HCT116 (cell line): Measurements from ENCODE around the gene ZNF576. TPM values are rescaled to one million over a fixed set of nuclear protein-coding genes. Genes with fewer than 3 reads are reported as not detected.

Source experiments
- ATAC-seq: fragments of 200-7000 bp; cut with Tn5 transposase; 2 replicates; pipeline ENCODE4 v1.9.1; 2020; ENCODE audit warnings: mild to moderate bottlenecking, moderate library complexity
- BruUV-seq: library from RNA; stranded (reverse); fragments of 400-500 nt; replicated peaks from 2 replicates; lab custom pipeline; 2021; lab: Mats Ljungman, UMichigan
- CTCF ChIA-PET: fragments of 300-600 bp; sonication (Branson Sonifier 250); formaldehyde crosslinking; loops from one replicate; lab custom pipeline; 2021; ENCODE audit warnings: antibody characterized with exemption; lab: Charles Lee
- POLR2A ChIA-PET: fragments of 300-600, 350-600 bp; sonication (Branson Sonifier 250); formaldehyde crosslinking; loops from one replicate; lab custom pipeline; 2021; ENCODE audit warnings: antibody characterized with exemption; lab: Charles Lee
- RAD21 ChIA-PET, 2 experiments: fragments of 300-600 bp; sonication (Branson Sonifier 250); formaldehyde crosslinking; loops; one replicate each; lab custom pipeline; 2023; ENCODE audit warnings: low total read pairs in 2 of 2; ENCODE audit not compliant: uncharacterized antibody in 2 of 2, unreplicated experiment in 2 of 2, low non-redundant PET in 1 of 2; lab: Charles Lee
- DNase-seq: peaks from one replicate; pipeline ENCODE4 v3.0.0-alpha.2; 2010; ENCODE audit warnings: low read depth, low spot score
- H2AFZ ChIP-seq: fragments of 200-600 bp; shearing (Covaris generic), sonication (generic); 2 replicates; pipeline ENCODE4 v1.6.1; 2017; ENCODE audit warnings: low read depth, mixed run types, mixed read lengths, antibody characterized with exemption, low read length; ENCODE audit not compliant: poor library complexity, severe bottlenecking
- H3K27ac ChIP-seq: 2 replicates; pipeline ENCODE4 v1.5.1; 2012; ENCODE audit warnings: low read depth, low read length
- H3K27me3 ChIP-seq: fragments of 200-600 bp; sonication (generic); 2 replicates; pipeline ENCODE4 v1.6.1; 2016; ENCODE audit warnings: mixed run types, low read length, mixed read lengths; ENCODE audit not compliant: insufficient read depth
- H3K36me3 ChIP-seq, 2 experiments: fragments of 200-500 bp in 1 of 2; fragments of 200-600 bp in 1 of 2; sonication (Bioruptor generic) in 1 of 2; sonication (generic) in 1 of 2; 2 replicates each; pipeline versions ENCODE4 v1.5.1 to v1.6.1; 2014 to 2016; ENCODE audit warnings: low read length in 2 of 2, inconsistent platforms in 1 of 2, mixed read lengths in 1 of 2, mixed run types in 1 of 2; ENCODE audit not compliant: insufficient read depth in 2 of 2, control insufficient read depth in 1 of 2
- H3K4me1 ChIP-seq, 2 experiments: fragments of 200-600 bp in 1 of 2; sonication (generic) in 1 of 2; 2 replicates each; pipeline versions ENCODE4 v1.5.1 to v1.6.1; 2012 to 2017; ENCODE audit warnings: low read length in 2 of 2, inconsistent platforms in 1 of 2, mild to moderate bottlenecking in 1 of 2, mixed read lengths in 1 of 2, mixed run types in 1 of 2, moderate library complexity in 1 of 2; ENCODE audit not compliant: insufficient read depth in 2 of 2, control insufficient read depth in 1 of 2
- H3K4me2 ChIP-seq: fragments of 200-600 bp; sonication (generic); 2 replicates; pipeline ENCODE4 v1.6.1; 2017; ENCODE audit warnings: mixed run types, low read length, mixed read lengths
- H3K4me3 ChIP-seq, 2 experiments: fragments of 200-600 bp in 1 of 2; sonication (generic) in 1 of 2; replicated peaks in 1 of 2; 2 replicates each; pipeline ENCODE4 v1.5.1; 2011 to 2016; ENCODE audit warnings: low read length in 2 of 2, control low read depth in 1 of 2, low read depth in 1 of 2, mild to moderate bottlenecking in 1 of 2, mixed read lengths in 1 of 2, mixed run types in 1 of 2
- H3K79me2 ChIP-seq: fragments of 200-600 bp; sonication (generic); 2 replicates; pipeline ENCODE4 v1.6.1; 2017; ENCODE audit warnings: mild to moderate bottlenecking, mixed run types, low read length, moderate library complexity, mixed read lengths; ENCODE audit not compliant: insufficient read depth
- H3K9ac ChIP-seq: fragments of 200-600 bp; sonication (generic); 2 replicates; pipeline ENCODE4 v1.6.1; 2016; ENCODE audit warnings: low read length, mixed read lengths
- H3K9me2 ChIP-seq: fragments of 200-600 bp; sonication (generic), shearing (Covaris generic); 2 replicates; pipeline ENCODE4 v1.6.1; 2017; ENCODE audit warnings: mixed run types, mild to moderate bottlenecking, moderate library complexity; ENCODE audit not compliant: insufficient read depth
- H3K9me3 ChIP-seq, 2 experiments: fragments of 200-500 bp in 1 of 2; fragments of 200-600 bp in 1 of 2; sonication (Bioruptor generic) in 1 of 2; sonication (generic) in 1 of 2; 2 replicates each; pipeline ENCODE4 v1.6.1; 2014 to 2017; ENCODE audit warnings: low read length in 2 of 2, mixed read lengths in 2 of 2, inconsistent platforms in 1 of 2, low read depth in 1 of 2, mild to moderate bottlenecking in 1 of 2, mixed run types in 1 of 2, moderate library complexity in 1 of 2; ENCODE audit not compliant: control insufficient read depth in 1 of 2, insufficient read depth in 1 of 2
- H4K20me1 ChIP-seq: fragments of 200-600 bp; sonication (generic), shearing (Covaris generic); 2 replicates; pipeline ENCODE4 v1.6.1; 2017; ENCODE audit warnings: mixed run types, mild to moderate bottlenecking, moderate library complexity; ENCODE audit not compliant: insufficient read depth
- CEBPB ChIP-seq: IDR thresholded peaks from 2 replicates; pipeline ENCODE4 v1.6.1; 2012; ENCODE audit warnings: low read depth
- EZH2phosphoT487 ChIP-seq: fragments of 200-600 bp; IDR thresholded peaks from 2 replicates; pipeline ENCODE4 v1.6.1; 2018; ENCODE audit warnings: antibody characterized with exemption, borderline replicate concordance
- REST ChIP-seq: IDR thresholded peaks from 2 replicates; pipeline ENCODE4 v1.6.1; 2012; ENCODE audit warnings: low read depth
- SIN3A ChIP-seq: IDR thresholded peaks from 2 replicates; pipeline ENCODE4 v1.6.1; 2012; ENCODE audit warnings: low read depth
- SRF ChIP-seq: IDR thresholded peaks from 2 replicates; pipeline ENCODE4 v1.6.1; 2012; ENCODE audit warnings: low read depth
- TCF7L2 ChIP-seq: IDR thresholded peaks from 2 replicates; pipeline ENCODE4 v1.7.0; 2011; ENCODE audit warnings: borderline replicate concordance, inconsistent platforms; ENCODE audit not compliant: insufficient read depth, insufficient read length; ENCODE audit errors: extremely low read depth
- YY1 ChIP-seq: IDR thresholded peaks from 2 replicates; pipeline ENCODE4 v1.6.1; 2011; ENCODE audit warnings: low read length, low read depth, moderate library complexity, mild to moderate bottlenecking; ENCODE audit not compliant: insufficient replicate concordance; ENCODE audit errors: extremely low read depth
- ZFX ChIP-seq: fragments of 450-650 bp; IDR thresholded peaks from 2 replicates; pipeline ENCODE4 v1.6.1; 2017
- intact Hi-C: fragments of 100-400 bp; cut with micrococcal nuclease; formaldehyde crosslinking; loops from 2 replicates; pipeline ENCODE4 v1.10.0; 2022
- total RNA-seq: library from RNA; stranded (reverse); gene quantifications from one replicate; pipeline ENCODE4 v1.2.1, GENCODE V29; 2021; ENCODE audit not compliant: unreplicated experiment
- TF ChIP-seq, protein P1 (sequence below): IDR thresholded peaks from 2 replicates; pipeline ENCODE4 v1.6.1; 2011; ENCODE audit warnings: mild to moderate bottlenecking, low read length, moderate library complexity; ENCODE audit not compliant: insufficient replicate concordance; ENCODE audit errors: extremely low read depth
- TF ChIP-seq, protein P2 (sequence below), 3 experiments: fragments of 200-600 bp in 1 of 3; sonication (generic) in 1 of 3; IDR thresholded peaks in 2 of 3; conservative IDR thresholded peaks in 1 of 3; 2 replicates each; pipeline ENCODE4 v1.5.1; 2012 to 2017; ENCODE audit warnings: low read depth in 2 of 3, low read length in 2 of 3, antibody characterized with exemption in 1 of 3, borderline replicate concordance in 1 of 3, control low read depth in 1 of 3, mild to moderate bottlenecking in 1 of 3, mixed read lengths in 1 of 3, mixed run types in 1 of 3, moderate library complexity in 1 of 3; ENCODE audit not compliant: insufficient read depth in 1 of 3

The ZNF576 gene
- total RNA-seq, 1 experiment from 2014 or later: 11.2 TPM

DNA sequence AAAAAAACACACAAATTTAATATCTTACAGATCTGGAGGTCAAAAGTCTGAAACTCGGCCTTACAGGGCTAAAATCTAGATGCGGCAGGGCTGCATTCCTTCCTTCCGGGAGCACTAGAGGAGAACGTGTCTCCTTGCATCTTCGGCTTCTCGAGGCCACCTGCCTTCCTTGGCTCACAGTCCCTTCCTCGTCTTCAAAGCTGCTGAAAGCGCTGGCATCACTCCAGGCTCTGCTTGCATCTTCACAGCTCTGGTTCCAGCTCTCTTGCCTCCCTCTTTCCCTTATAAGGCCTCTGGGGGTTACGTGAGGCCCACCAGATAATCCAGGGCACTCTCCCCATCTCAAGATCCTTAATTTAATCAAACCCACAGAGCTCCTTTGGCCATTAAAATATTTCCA, 31.6 kb upstream of the ZNF576 start:
- intact Hi-C loops: no loop called here
- CTCF ChIA-PET: interaction anchor here (1.0 kb wide), 1 partner anchor 9 kb away, joined by 8 read pairs; no protein-coding TSS in a partner anchor
- no peak for DNase-seq
- BruUV-seq: no TSS peak
- no peaks in the 10 kb centered on the region for H3K9me2 ChIP-seq
- H3K79me2 ChIP-seq: no peaks in the 10 kb centered on the region
- H4K20me1 ChIP-seq: no peaks in the 10 kb centered on the region
- no peaks in the 10 kb centered on the region for H3K9me3 ChIP-seq
- POLR2A ChIA-PET: no interaction called here
- no peaks in the 10 kb centered on the region for H3K27me3 ChIP-seq
- TF ChIP-seq CEBPB (no peak), REST (no peak), ZFX (no peak), SRF (no peak), SIN3A (no peak)
- TF ChIP-seq, all 23 proteins: peak for 0
- H3K4me2 ChIP-seq: no peak overlapping the region
- no peak for ATAC-seq
- H3K4me1 ChIP-seq: peaks cover 0 to 24% of the 10 kb centered on the region in 2 experiments; a peak in 2 of 4 replicates
- no peak overlapping the region for H3K4me3 ChIP-seq
- no peak overlapping the region for H2AFZ ChIP-seq
- H3K36me3 ChIP-seq: no peaks in the 10 kb centered on the region; a peak in 1 of 4 replicates
- no peak overlapping the region for H3K9ac ChIP-seq
- RAD21 ChIA-PET: no interaction called here
- H3K27ac ChIP-seq: no peak overlapping the region

GRCh38 chr19:43569657-43570056, 26.7 kb upstream of the ZNF576 start:
- BruUV-seq: no TSS peak
- Histone ChIP-seq H3K4me3 (no peak overlapping the region), H3K4me1 (peaks cover 4% of the 10 kb centered on the region in 2 experiments; a peak in 2 of 4 replicates), H3K27ac (no peak overlapping the region), H3K36me3 (no peaks in the 10 kb centered on the region), H3K9ac (no peak overlapping the region), H3K79me2 (peaks cover 3% of the 10 kb centered on the region; the same call in 1 of the 2 replicates), H4K20me1 (no peaks in the 10 kb centered on the region), H2AFZ (no peak overlapping the region), H3K4me2 (no peak overlapping the region), H3K27me3 (no peaks in the 10 kb centered on the region), H3K9me2 (no peaks in the 10 kb centered on the region), H3K9me3 (no peaks in the 10 kb centered on the region)
- ATAC-seq (no peak), DNase-seq (no peak)
- intact Hi-C loops: no loop called here
- ChIA-PET CTCF (no interaction called here), POLR2A (no interaction called here), RAD21 (no interaction called here)
- TF ChIP-seq, protein P1, sequence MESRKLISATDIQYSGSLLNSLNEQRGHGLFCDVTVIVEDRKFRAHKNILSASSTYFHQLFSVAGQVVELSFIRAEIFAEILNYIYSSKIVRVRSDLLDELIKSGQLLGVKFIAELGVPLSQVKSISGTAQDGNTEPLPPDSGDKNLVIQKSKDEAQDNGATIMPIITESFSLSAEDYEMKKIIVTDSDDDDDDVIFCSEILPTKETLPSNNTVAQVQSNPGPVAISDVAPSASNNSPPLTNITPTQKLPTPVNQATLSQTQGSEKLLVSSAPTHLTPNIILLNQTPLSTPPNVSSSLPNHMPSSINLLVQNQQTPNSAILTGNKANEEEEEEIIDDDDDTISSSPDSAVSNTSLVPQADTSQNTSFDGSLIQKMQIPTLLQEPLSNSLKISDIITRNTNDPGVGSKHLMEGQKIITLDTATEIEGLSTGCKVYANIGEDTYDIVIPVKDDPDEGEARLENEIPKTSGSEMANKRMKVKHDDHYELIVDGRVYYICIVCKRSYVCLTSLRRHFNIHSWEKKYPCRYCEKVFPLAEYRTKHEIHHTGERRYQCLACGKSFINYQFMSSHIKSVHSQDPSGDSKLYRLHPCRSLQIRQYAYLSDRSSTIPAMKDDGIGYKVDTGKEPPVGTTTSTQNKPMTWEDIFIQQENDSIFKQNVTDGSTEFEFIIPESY: no peak
- TF ChIP-seq EZH2phosphoT487 (no peak), TCF7L2 (no peak), YY1 (no peak)
- TF ChIP-seq, protein P2, sequence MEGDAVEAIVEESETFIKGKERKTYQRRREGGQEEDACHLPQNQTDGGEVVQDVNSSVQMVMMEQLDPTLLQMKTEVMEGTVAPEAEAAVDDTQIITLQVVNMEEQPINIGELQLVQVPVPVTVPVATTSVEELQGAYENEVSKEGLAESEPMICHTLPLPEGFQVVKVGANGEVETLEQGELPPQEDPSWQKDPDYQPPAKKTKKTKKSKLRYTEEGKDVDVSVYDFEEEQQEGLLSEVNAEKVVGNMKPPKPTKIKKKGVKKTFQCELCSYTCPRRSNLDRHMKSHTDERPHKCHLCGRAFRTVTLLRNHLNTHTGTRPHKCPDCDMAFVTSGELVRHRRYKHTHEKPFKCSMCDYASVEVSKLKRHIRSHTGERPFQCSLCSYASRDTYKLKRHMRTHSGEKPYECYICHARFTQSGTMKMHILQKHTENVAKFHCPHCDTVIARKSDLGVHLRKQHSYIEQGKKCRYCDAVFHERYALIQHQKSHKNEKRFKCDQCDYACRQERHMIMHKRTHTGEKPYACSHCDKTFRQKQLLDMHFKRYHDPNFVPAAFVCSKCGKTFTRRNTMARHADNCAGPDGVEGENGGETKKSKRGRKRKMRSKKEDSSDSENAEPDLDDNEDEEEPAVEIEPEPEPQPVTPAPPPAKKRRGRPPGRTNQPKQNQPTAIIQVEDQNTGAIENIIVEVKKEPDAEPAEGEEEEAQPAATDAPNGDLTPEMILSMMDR (IDR thresholded peaks at IDR 0.05 in 2 of 3, conservative IDR thresholded peaks at IDR 0.05 in 1 of 3; ENCODE audit: borderline replicate concordance in 1 of 3, insufficient read depth in 1 of 3, low read depth in 2 of 3, low read length in 2 of 3): no peak
